ENCODE data around the gene S100A7A.

The S100A7A gene

DNA sequence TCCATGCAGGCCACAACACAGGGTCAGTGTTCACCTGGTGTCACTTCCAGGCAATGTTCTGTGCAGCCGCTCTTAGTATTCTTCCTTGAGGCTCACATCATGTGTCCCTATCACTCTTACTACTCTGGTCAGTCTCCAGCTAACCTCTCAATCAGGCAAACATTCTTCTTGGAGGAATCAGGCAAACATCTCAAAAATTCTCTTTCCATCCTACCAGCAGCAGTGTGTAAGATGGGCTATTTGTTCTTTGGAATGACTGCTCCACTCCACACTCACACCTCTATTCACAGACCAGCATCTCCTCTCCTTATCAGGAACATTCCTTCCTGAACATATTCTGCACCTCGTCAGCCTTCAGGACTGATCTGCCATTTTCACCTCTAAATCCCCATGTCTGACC is 4.0 kb downstream of the S100A7A start:
- DNase-seq (ENCODE audit: low read depth in 1 of 2, low spot score in 1 of 2): no peak
- Histone ChIP-seq H3K4me3 (replicated peaks; ENCODE audit: insufficient read depth, low read length) (no peak overlapping the region), H3K27ac (replicated peaks) (no peak overlapping the region), H3K27me3 (ENCODE audit: insufficient read depth, poor library complexity, severe bottlenecking) (no peaks in the 10 kb centered on the region)
- TF ChIP-seq, protein P1, sequence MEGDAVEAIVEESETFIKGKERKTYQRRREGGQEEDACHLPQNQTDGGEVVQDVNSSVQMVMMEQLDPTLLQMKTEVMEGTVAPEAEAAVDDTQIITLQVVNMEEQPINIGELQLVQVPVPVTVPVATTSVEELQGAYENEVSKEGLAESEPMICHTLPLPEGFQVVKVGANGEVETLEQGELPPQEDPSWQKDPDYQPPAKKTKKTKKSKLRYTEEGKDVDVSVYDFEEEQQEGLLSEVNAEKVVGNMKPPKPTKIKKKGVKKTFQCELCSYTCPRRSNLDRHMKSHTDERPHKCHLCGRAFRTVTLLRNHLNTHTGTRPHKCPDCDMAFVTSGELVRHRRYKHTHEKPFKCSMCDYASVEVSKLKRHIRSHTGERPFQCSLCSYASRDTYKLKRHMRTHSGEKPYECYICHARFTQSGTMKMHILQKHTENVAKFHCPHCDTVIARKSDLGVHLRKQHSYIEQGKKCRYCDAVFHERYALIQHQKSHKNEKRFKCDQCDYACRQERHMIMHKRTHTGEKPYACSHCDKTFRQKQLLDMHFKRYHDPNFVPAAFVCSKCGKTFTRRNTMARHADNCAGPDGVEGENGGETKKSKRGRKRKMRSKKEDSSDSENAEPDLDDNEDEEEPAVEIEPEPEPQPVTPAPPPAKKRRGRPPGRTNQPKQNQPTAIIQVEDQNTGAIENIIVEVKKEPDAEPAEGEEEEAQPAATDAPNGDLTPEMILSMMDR (IDR thresholded peaks at IDR 0.05; ENCODE audit: insufficient read depth, low read length): no peak
- TF ChIP-seq, protein P2, sequence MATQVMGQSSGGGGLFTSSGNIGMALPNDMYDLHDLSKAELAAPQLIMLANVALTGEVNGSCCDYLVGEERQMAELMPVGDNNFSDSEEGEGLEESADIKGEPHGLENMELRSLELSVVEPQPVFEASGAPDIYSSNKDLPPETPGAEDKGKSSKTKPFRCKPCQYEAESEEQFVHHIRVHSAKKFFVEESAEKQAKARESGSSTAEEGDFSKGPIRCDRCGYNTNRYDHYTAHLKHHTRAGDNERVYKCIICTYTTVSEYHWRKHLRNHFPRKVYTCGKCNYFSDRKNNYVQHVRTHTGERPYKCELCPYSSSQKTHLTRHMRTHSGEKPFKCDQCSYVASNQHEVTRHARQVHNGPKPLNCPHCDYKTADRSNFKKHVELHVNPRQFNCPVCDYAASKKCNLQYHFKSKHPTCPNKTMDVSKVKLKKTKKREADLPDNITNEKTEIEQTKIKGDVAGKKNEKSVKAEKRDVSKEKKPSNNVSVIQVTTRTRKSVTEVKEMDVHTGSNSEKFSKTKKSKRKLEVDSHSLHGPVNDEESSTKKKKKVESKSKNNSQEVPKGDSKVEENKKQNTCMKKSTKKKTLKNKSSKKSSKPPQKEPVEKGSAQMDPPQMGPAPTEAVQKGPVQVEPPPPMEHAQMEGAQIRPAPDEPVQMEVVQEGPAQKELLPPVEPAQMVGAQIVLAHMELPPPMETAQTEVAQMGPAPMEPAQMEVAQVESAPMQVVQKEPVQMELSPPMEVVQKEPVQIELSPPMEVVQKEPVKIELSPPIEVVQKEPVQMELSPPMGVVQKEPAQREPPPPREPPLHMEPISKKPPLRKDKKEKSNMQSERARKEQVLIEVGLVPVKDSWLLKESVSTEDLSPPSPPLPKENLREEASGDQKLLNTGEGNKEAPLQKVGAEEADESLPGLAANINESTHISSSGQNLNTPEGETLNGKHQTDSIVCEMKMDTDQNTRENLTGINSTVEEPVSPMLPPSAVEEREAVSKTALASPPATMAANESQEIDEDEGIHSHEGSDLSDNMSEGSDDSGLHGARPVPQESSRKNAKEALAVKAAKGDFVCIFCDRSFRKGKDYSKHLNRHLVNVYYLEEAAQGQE (IDR thresholded peaks at IDR 0.05; ENCODE audit: insufficient replicate concordance, low read depth): no peak
- no peak for TF ChIP-seq GABPA (IDR thresholded peaks at IDR 0.05; ENCODE audit: low read depth)
- TF ChIP-seq SPI1 (IDR thresholded peaks at IDR 0.05; ENCODE audit: borderline replicate concordance, low read depth): no peak
- no peak for TF ChIP-seq POLR2AphosphoS5 (IDR thresholded peaks at IDR 0.05; ENCODE audit: low read depth)

DNA sequence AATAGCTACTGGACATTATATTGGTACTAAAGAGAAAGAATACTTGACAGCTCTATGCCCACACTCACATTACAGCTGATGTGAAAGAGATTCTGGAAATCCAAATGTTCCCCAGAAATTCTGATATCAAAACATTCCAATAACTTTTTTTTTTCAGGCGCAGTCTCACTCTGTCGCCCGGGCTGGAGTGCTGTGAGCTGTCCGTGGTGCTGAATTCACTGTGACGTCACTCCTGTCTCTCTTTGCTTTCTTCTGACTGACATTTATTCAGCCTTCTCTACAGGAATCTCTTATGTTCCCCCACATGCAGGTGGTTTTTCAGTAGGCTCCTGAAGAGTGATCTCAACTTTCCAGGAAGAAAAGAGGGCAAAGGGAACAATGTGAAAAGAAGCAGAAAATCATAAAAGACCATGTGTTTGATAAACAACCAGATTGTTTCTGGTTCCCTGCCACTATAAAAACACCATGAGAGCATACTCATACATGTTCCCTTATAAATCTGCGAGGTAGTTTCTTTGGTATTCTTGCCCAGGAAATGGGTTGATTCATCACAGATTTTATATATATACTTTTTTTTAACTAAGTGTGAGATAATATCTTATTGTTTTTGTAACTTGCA is 6.2 kb downstream of the S100A7A start:
- no peak overlapping the region for H3K4me3 ChIP-seq (replicated peaks; ENCODE audit: insufficient read depth, low read length)
- no peaks in the 10 kb centered on the region for H3K27me3 ChIP-seq (ENCODE audit: insufficient read depth, poor library complexity, severe bottlenecking)
- peak; percentile 34 to 57 for DNase-seq (ENCODE audit: low read depth in 1 of 2, low spot score in 1 of 2)
- TF ChIP-seq GABPA (IDR thresholded peaks at IDR 0.05; ENCODE audit: low read depth) (no peak), SPI1 (IDR thresholded peaks at IDR 0.05; ENCODE audit: borderline replicate concordance, low read depth) (no peak), POLR2AphosphoS5 (IDR thresholded peaks at IDR 0.05; ENCODE audit: low read depth) (no peak)
- TF ChIP-seq, protein P1 (IDR thresholded peaks at IDR 0.05; ENCODE audit: insufficient read depth, low read length): no peak
- TF ChIP-seq, protein P2 (IDR thresholded peaks at IDR 0.05; ENCODE audit: insufficient replicate concordance, low read depth): peak; percentile 100
- H3K27ac ChIP-seq (replicated peaks): no peak overlapping the region

DNA sequence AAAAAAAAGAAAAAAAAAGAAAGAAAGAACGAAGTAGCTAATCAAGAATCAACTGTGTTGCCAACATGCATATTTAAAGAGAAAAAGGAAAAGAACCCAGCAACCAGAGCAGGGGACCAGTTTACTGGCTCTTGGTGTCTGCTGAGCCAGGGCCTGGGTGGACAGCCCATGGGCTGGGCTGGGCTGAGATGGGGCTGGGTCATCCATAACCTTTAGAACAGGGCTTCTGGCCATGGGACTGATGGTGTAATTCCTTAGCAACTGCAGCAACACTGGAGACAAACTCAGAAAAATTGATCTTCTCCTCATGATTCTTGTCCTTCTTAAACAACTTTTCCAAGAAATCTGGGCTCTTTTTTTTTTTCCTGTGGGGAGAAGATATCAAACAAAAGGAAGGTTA is 10.5 kb downstream of the S100A7A start:
- no peak overlapping the region for H3K4me3 ChIP-seq (replicated peaks; ENCODE audit: insufficient read depth, low read length)
- no peak for TF ChIP-seq GABPA (IDR thresholded peaks at IDR 0.05; ENCODE audit: low read depth)
- TF ChIP-seq, protein P2 (IDR thresholded peaks at IDR 0.05; ENCODE audit: insufficient replicate concordance, low read depth): no peak
- TF ChIP-seq, protein P1 (IDR thresholded peaks at IDR 0.05; ENCODE audit: insufficient read depth, low read length): no peak
- no peak for TF ChIP-seq POLR2AphosphoS5 (IDR thresholded peaks at IDR 0.05; ENCODE audit: low read depth)
- H3K27me3 ChIP-seq (ENCODE audit: insufficient read depth, poor library complexity, severe bottlenecking): no peaks in the 10 kb centered on the region
- H3K27ac ChIP-seq (replicated peaks): no peak overlapping the region
- DNase-seq (ENCODE audit: low read depth in 1 of 2, low spot score in 1 of 2): no peak
